Myocyte (in vitro differentiated cells): Measurements from ENCODE around the gene NUS1. TPM values are rescaled to one million over a fixed set of nuclear protein-coding genes. Genes with fewer than 3 reads are reported as not detected.
A peak's percentile ranks its signal among the peaks of the same experiment; 100 is the strongest.
"Not testable (repeated sequence)": the region's sequence is repeated elsewhere in the genome, so short reads cannot be mapped to it uniquely, and the experiment has no call there.

ENCODE experiments used
- DNase-seq: peaks from one replicate; pipeline ENCODE4 v3.0.0-alpha.2; 2012; ENCODE audit warnings: low read depth
- total RNA-seq: library from RNA; depleted of rRNA; stranded (reverse); fragments of >200 nt; gene quantifications from 2 replicates; pipeline ENCODE4 v1.2.3, GENCODE V29; 2014

NUS1 gene
- total RNA-seq, 1 donor from 2014 or later, result 11.7 TPM

- DNase-seq, result not testable (repeated sequence)
These were observed 31.8 kb downstream of the NUS1 start for GRCh38 chr6:117706936-117707509.

DNA sequence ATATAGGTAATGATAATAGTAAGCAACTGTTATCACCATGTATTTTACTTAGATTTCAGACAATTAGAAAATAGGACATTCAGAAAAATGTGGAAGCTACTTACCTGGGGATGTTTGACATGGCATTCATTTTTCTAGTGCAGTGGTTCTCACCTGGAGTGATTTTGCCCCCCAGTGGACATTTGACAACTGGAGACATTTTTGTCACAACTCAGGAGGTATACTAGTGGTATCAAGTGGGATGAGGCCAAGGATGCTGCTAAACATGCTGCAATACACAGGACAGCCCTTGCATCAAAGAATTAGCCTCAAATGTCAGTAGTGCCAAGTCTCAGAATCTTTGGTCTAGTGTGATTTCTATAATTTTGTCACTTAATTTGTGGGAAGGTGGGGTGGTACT, 36.1 kb downstream of the NUS1 start:
- no peak for DNase-seq

DNA sequence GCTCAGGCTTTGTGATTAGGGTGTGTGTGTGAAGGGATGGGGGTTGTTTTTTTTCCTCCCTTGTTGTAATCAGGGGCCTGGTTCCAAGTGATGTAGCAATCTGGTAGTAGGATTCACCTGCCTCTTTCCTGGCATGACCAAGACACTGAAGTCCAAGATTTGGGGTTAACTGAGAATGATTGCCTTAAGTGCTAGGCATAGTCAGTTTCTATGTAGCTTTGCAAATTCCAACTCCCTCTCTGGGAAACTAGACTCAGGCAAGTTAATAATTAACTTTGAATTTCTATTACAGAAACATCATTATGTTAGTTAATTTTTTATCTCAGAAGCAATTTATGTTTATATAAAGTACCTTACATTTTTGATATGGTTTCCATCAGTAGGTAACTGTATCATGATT, 43.6 kb downstream of the NUS1 start:
- no peak for DNase-seq

- DNase-seq, result not testable (repeated sequence)
These were observed 46.3 kb downstream of the NUS1 start for GRCh38 chr6:117721520-117721919.

- no peak for DNase-seq
These were observed 53.4 kb downstream of the NUS1 start for GRCh38 chr6:117728626-117729025.

- DNase-seq, result no peak
These were observed 54.3 kb downstream of the NUS1 start for GRCh38 chr6:117729613-117730012.

DNA sequence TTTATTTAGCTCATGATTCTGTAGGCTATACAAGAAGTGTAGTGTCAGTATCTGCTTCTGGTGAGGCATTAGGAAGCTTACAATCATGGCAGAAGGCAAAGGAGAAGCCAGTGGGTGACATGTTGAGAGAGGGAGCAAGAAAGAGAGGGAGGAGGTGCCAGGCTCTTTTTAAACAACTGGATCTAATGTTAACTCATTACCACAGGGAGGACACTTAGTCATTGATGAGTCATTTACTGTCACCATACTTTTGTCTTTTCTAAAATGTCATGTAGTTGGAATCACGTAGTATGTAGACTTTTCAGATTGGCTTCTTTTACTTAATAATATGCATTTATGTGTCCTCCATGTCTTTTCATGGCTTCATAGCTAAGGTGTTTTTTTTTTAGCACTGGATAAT, 58.1 kb downstream of the NUS1 start:
- peak; percentile 28 for DNase-seq

DNA sequence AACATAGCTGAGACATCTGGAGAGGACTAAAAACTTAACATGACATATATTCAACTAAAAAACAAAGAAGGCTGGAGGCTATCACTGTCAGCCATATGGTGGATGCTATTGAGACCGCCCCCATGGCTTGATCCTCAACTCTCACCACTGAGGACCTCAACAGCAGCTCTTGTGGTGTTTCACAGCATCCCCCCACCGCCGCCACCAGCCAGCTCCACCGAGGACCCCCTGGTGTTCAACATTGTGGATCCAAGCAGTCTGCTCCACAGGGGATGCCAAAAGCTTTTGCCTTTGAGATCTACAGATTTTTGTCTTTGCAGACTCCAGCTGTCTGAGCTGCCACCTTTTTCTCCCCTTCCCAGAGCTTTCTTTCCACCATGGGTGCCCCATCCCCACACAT, 64.6 kb downstream of the NUS1 start:
- DNase-seq, result no peak

DNA sequence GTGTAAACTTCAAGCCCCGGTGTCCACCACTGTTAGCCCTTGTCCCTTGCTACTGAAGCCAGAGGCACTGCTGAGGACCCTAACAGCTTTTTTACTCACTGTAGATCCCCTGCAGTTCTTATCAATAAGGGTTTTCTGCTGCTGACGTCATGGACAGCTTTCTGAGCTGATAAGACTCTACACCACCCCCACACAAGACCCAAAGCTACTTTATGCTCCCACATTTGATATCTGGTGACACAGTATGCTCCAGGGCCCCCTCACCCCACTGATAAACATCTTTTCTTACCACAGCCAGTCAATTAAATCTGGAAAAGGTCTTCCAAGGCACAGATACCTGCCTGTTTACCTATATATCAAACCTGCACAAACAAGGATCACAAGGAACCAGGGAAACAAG, 65.3 kb downstream of the NUS1 start:
- no peak for DNase-seq

DNA sequence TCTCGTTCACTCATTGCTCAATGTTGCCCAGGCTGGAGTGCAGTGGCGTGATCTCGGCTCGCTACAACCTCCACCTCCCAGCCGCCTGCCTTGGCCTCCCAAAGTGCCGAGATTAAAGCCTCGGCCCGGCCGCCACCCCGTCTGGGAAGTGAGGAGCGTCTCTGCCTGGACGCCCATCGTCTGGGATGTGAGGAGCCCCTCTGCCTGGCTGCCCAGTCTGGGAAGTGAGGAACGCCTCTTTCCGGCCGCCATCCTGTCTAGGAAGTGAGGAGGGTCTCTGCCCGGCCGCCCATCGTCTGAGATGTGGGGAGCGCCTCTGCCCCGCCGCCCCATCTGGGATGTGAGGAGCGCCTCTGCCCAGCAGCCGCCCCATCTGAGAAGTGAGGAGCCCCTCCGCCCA, 75.4 kb downstream of the NUS1 start:
- not testable (repeated sequence) for DNase-seq

Other genes with a start within 250 kb of the NUS1 start
- gene ROS1, start 249.5 kb upstream of the NUS1 start, total RNA-seq, result 5.3 and 5.5 TPM in 2 replicates
- 14.1 and 18.3 TPM in 2 replicates for gene DCBLD1, start 192.8 kb upstream of the NUS1 start, total RNA-seq
- gene GOPC, start 73.0 kb upstream of the NUS1 start, total RNA-seq, result 63.3 and 68.7 TPM in 2 replicates
- gene SLC35F1, start 231.8 kb downstream of the NUS1 start, total RNA-seq, result not detected in 2 replicates